HG03558 (cell line): ENCODE measurements around the gene OR4Q3.
"Not testable (repeated sequence)": the region's sequence is repeated elsewhere in the genome, so short reads cannot be mapped to it uniquely, and the experiment has no call there.

Source experiments
- ATAC-seq: cut with Tn5 transposase; IDR thresholded peaks from one replicate; pipeline ENCODE4 v1.9.1; 2021; ENCODE audit warnings: moderate number of reproducible peaks; ENCODE audit not compliant: unreplicated experiment; ENCODE audit errors: extremely low read depth

OR4Q3 gene

GRCh38 chr14:19743256-19743655, at the start of gene OR4Q3:
OR4Q3 (plus strand) TSS chr14:19743571.
- no peak for ATAC-seq

GRCh38 chr14:19729359-19729758, 14.0 kb upstream of the OR4Q3 start:
- ATAC-seq, result no peak

GRCh38 chr14:19729763-19730162, 13.6 kb upstream of the OR4Q3 start:
- ATAC-seq, result no peak

- ATAC-seq, result not testable (repeated sequence)
Observed at GRCh38 chr14:19733893-19734292, 9.5 kb upstream of the OR4Q3 start.

- not testable (repeated sequence) for ATAC-seq
Observed at GRCh38 chr14:19752316-19752715, 8.9 kb downstream of the OR4Q3 start.

- ATAC-seq, result no peak
Observed at GRCh38 chr14:19754172-19754571, 10.8 kb downstream of the OR4Q3 start.

GRCh38 chr14:19771491-19771890, 28.1 kb downstream of the OR4Q3 start:
- not testable (repeated sequence) for ATAC-seq

GRCh38 chr14:19771895-19772430, 28.6 kb downstream of the OR4Q3 start:
- no peak for ATAC-seq

- ATAC-seq, result not testable (repeated sequence)
Observed at GRCh38 chr14:19772454-19772853, 29.1 kb downstream of the OR4Q3 start.

GRCh38 chr14:19773204-19773603, 29.8 kb downstream of the OR4Q3 start, which contains the start of gene OR4M1:
OR4M1 (plus strand) TSS chr14:19773504; CDS start chr14:19780323, 6,819 bp downstream.
- not testable (repeated sequence) for ATAC-seq

- ATAC-seq, result no peak
Observed at GRCh38 chr14:19775587-19775986, 32.2 kb downstream of the OR4Q3 start.

GRCh38 chr14:19785848-19786247, 42.5 kb downstream of the OR4Q3 start:
- not testable (repeated sequence) for ATAC-seq

GRCh38 chr14:19787318-19787717, 43.9 kb downstream of the OR4Q3 start:
- ATAC-seq, result not testable (repeated sequence)

- ATAC-seq, result not testable (repeated sequence)
Observed at GRCh38 chr14:19788150-19788549, 44.8 kb downstream of the OR4Q3 start.

GRCh38 chr14:19796520-19797108, 53.2 kb downstream of the OR4Q3 start:
- not testable (repeated sequence) for ATAC-seq
